Lower leg skin (tissue), 4 donors: Measurements from ENCODE around the gene B9D1. TPM values are rescaled to one million over a fixed set of nuclear protein-coding genes. Genes with fewer than 3 reads are reported as not detected.
A peak's percentile ranks its signal among the peaks of the same experiment; 100 is the strongest.

Experiments used
- DNase-seq, 2 donors: peaks; one replicate each; pipeline ENCODE4 v3.0.0-alpha.2; 2019; ENCODE audit warnings: low spot score in 2 of 2
- H3K4me3 ChIP-seq: fragments of 200-600 bp; sonication (generic); 2 replicates; pipeline ENCODE4 v1.5.1; 2017; ENCODE audit warnings: mild to moderate bottlenecking, low read depth; ENCODE audit not compliant: poor library complexity, severe bottlenecking
- CTCF ChIP-seq, 3 donors: fragments of 450-650 bp; IDR thresholded peaks; one replicate each; pipeline ENCODE4 v1.5.1; 2016; ENCODE audit warnings: antibody characterized with exemption in 3 of 3, mild to moderate bottlenecking in 3 of 3, moderate library complexity in 2 of 3
- POLR2A ChIP-seq, 2 donors: fragments of 450-650 bp; IDR thresholded peaks; one replicate each; pipeline ENCODE4 v1.6.1; 2016 to 2017; ENCODE audit warnings: antibody characterized with exemption in 2 of 2, mild to moderate bottlenecking in 1 of 2, moderate library complexity in 1 of 2
- WGBS, 2 donors: methylation state at CpG; one replicate each; pipeline ENCODE4 v1.1.5; 2018; 5-methylcytosine and 5-hydroxymethylcytosine counted together
- intact Hi-C: fragments of 100-400 bp; cut with DNase I; formaldehyde crosslinking; loops from one replicate; pipeline ENCODE4 v1.15.0; 2023; ENCODE audit warnings: low total_unique reads
- total RNA-seq, 4 donors: library from RNA; depleted of rRNA; stranded (reverse); fragments of >200 nt; gene quantifications; one replicate each; pipeline ENCODE4 v1.1.0, GENCODE V29; 2016

Gene B9D1
- total RNA-seq, 4 donors from 2014 or later: 2.4 to 24.5 (median 19.5) TPM

GRCh38 chr17:19342611-19343255 is 19.8 kb downstream of the B9D1 start:
- 59% methylated on average over 7 of the region's 7 CpGs for WGBS, 2 donors
- H3K4me3 ChIP-seq: no peak overlapping the region
- TF ChIP-seq POLR2A (IDR thresholded peaks at IDR 0.05) (no peak), CTCF (IDR thresholded peaks at IDR 0.05) (no peak)
- no peak for DNase-seq
- intact Hi-C loops: no loop called here

GRCh38 chr17:19341641-19342610 is 20.6 kb downstream of the B9D1 start:
- intact Hi-C loops: no loop called here
- no peak for TF ChIP-seq POLR2A (IDR thresholded peaks at IDR 0.05)
- no peak for TF ChIP-seq CTCF (IDR thresholded peaks at IDR 0.05)
- no peak for DNase-seq
- H3K4me3 ChIP-seq: no peak overlapping the region
- WGBS, 2 donors: 45 to 50% methylated on average over 20 of the region's 20 CpGs

- no peak for TF ChIP-seq POLR2A (IDR thresholded peaks at IDR 0.05)
- no peak for TF ChIP-seq CTCF (IDR thresholded peaks at IDR 0.05)
- WGBS, 2 donors: 70 to 82% methylated on average over 7 of the region's 7 CpGs
- no peak overlapping the region for H3K4me3 ChIP-seq
- DNase-seq: peak in 1 of 2 donors; percentile 53
- intact Hi-C loops: no loop called here
Measured at GRCh38 chr17:19341211-19341631, 21.3 kb downstream of the B9D1 start.

GRCh38 chr17:19339341-19339815 is 23.1 kb downstream of the B9D1 start:
- no peak for TF ChIP-seq POLR2A (IDR thresholded peaks at IDR 0.05)
- TF ChIP-seq CTCF (IDR thresholded peaks at IDR 0.05): no peak
- intact Hi-C loops: loop anchor here (10.0 kb wide), 1 partner anchor 55 kb away; no protein-coding TSS in a partner anchor
- peak in 1 of 2 donors; percentile 56 for DNase-seq
- WGBS, 2 donors: 60 to 70% methylated on average over 2 of the region's 2 CpGs
- H3K4me3 ChIP-seq: no peak overlapping the region

- peak in 1 of 2 donors; percentile 85 for DNase-seq
- no peak overlapping the region for H3K4me3 ChIP-seq
- TF ChIP-seq CTCF (IDR thresholded peaks at IDR 0.05) (peak in 1 of 3 donors; percentile 62), POLR2A (IDR thresholded peaks at IDR 0.05) (no peak)
- WGBS, 2 donors: 81 to 89% methylated on average over 7 of the region's 7 CpGs
- intact Hi-C loops: loop anchor here (10.0 kb wide), 1 partner anchor 54 kb away; no protein-coding TSS in a partner anchor
Measured at GRCh38 chr17:19338031-19338990, 24.2 kb downstream of the B9D1 start.
